ENCODE measurements around the gene SDK1. TPM values are rescaled to one million over a fixed set of nuclear protein-coding genes. Genes with fewer than 3 reads are reported as not detected.

The SDK1 gene
- total RNA-seq, 1 donor from 2014 or later: 0.26 TPM

GRCh38 chr7:4026941-4027486 is 726.0 kb downstream of the SDK1 start:
- DNase-seq (ENCODE audit: low read depth): no peak
- H3K4me3 ChIP-seq (ENCODE audit: low read depth, low read length): no peak overlapping the region
- H3K27me3 ChIP-seq (ENCODE audit: control insufficient read depth, insufficient read depth, low read length): no peaks in the 10 kb centered on the region
- no peaks in the 10 kb centered on the region for H3K36me3 ChIP-seq (ENCODE audit: control insufficient read depth, insufficient read depth, low read length)
- FAIRE-seq: no peak
- no peak for TF ChIP-seq CTCF (IDR thresholded peaks at IDR 0.05; ENCODE audit: insufficient read depth, low read length, severe bottlenecking)

- no peaks in the 10 kb centered on the region for H3K36me3 ChIP-seq (ENCODE audit: control insufficient read depth, insufficient read depth, low read length)
- no peak overlapping the region for H3K4me3 ChIP-seq (ENCODE audit: low read depth, low read length)
- FAIRE-seq: no peak
- no peak for TF ChIP-seq CTCF (IDR thresholded peaks at IDR 0.05; ENCODE audit: insufficient read depth, low read length, severe bottlenecking)
- no peak for DNase-seq (ENCODE audit: low read depth)
- no peaks in the 10 kb centered on the region for H3K27me3 ChIP-seq (ENCODE audit: control insufficient read depth, insufficient read depth, low read length)
Measured at GRCh38 chr7:4028221-4028620, 727.2 kb downstream of the SDK1 start.

GRCh38 chr7:4029941-4030340 is 728.9 kb downstream of the SDK1 start:
- no peak overlapping the region for H3K4me3 ChIP-seq (ENCODE audit: low read depth, low read length)
- H3K36me3 ChIP-seq (ENCODE audit: control insufficient read depth, insufficient read depth, low read length): no peaks in the 10 kb centered on the region
- FAIRE-seq (no peak), DNase-seq (ENCODE audit: low read depth) (no peak)
- H3K27me3 ChIP-seq (ENCODE audit: control insufficient read depth, insufficient read depth, low read length): no peaks in the 10 kb centered on the region
- no peak for TF ChIP-seq CTCF (IDR thresholded peaks at IDR 0.05; ENCODE audit: insufficient read depth, low read length, severe bottlenecking)

GRCh38 chr7:4030346-4030950 is 729.4 kb downstream of the SDK1 start:
- no peak for TF ChIP-seq CTCF (IDR thresholded peaks at IDR 0.05; ENCODE audit: insufficient read depth, low read length, severe bottlenecking)
- H3K4me3 ChIP-seq (ENCODE audit: low read depth, low read length): no peak overlapping the region
- no peak for DNase-seq (ENCODE audit: low read depth)
- FAIRE-seq: no peak
- H3K27me3 ChIP-seq (ENCODE audit: control insufficient read depth, insufficient read depth, low read length): no peaks in the 10 kb centered on the region
- no peaks in the 10 kb centered on the region for H3K36me3 ChIP-seq (ENCODE audit: control insufficient read depth, insufficient read depth, low read length)

- no peak for DNase-seq (ENCODE audit: low read depth)
- Histone ChIP-seq H3K4me3 (ENCODE audit: low read depth, low read length) (no peak overlapping the region), H3K36me3 (ENCODE audit: control insufficient read depth, insufficient read depth, low read length) (no peaks in the 10 kb centered on the region), H3K27me3 (ENCODE audit: control insufficient read depth, insufficient read depth, low read length) (no peaks in the 10 kb centered on the region)
- TF ChIP-seq CTCF (IDR thresholded peaks at IDR 0.05; ENCODE audit: insufficient read depth, low read length, severe bottlenecking): no peak
- no peak for FAIRE-seq
Measured at GRCh38 chr7:4033996-4034395, 732.9 kb downstream of the SDK1 start.

- H3K36me3 ChIP-seq (ENCODE audit: control insufficient read depth, insufficient read depth, low read length): no peaks in the 10 kb centered on the region
- no peak for FAIRE-seq
- H3K4me3 ChIP-seq (ENCODE audit: low read depth, low read length): no peak overlapping the region
- DNase-seq (ENCODE audit: low read depth): no peak
- no peak for TF ChIP-seq CTCF (IDR thresholded peaks at IDR 0.05; ENCODE audit: insufficient read depth, low read length, severe bottlenecking)
- no peaks in the 10 kb centered on the region for H3K27me3 ChIP-seq (ENCODE audit: control insufficient read depth, insufficient read depth, low read length)
Measured at GRCh38 chr7:4037308-4037707, 736.3 kb downstream of the SDK1 start.
